Stimulated activated naive CD4-positive, alpha-beta T cell (primary cell): ENCODE results near the gene EEPD1.
"Not testable (repeated sequence)": the region's sequence is repeated elsewhere in the genome, so short reads cannot be mapped to it uniquely, and the experiment has no call there.

ENCODE experiments used
- DNase-seq, 6 experiments: peaks; one replicate each; lab custom pipeline; 2025; lab: John Stamatoyannopoulos, UW

The EEPD1 gene

GRCh38 chr7:36214608-36215456 lies 61.8 kb downstream of the EEPD1 start:
- no peak for DNase-seq

- no peak for DNase-seq
Observed at GRCh38 chr7:36215457-36215765, 62.4 kb downstream of the EEPD1 start.

GRCh38 chr7:36216063-36216684 lies 63.1 kb downstream of the EEPD1 start:
- DNase-seq: no peak

- DNase-seq: no peak
Observed at GRCh38 chr7:36217211-36217960, 64.3 kb downstream of the EEPD1 start.

- no peak for DNase-seq
Observed at GRCh38 chr7:36217961-36218284, 64.9 kb downstream of the EEPD1 start.

GRCh38 chr7:36219429-36219828 lies 66.4 kb downstream of the EEPD1 start:
- no peak for DNase-seq

- no peak for DNase-seq
Observed at GRCh38 chr7:36223851-36224250, 70.8 kb downstream of the EEPD1 start.

- DNase-seq: no peak
Observed at GRCh38 chr7:36224934-36225858, 72.1 kb downstream of the EEPD1 start.

GRCh38 chr7:36226151-36226550 lies 73.1 kb downstream of the EEPD1 start:
- no peak for DNase-seq

- no peak for DNase-seq
Observed at GRCh38 chr7:36227223-36227622, 74.2 kb downstream of the EEPD1 start.

- DNase-seq: no peak
Observed at GRCh38 chr7:36228039-36228438, 75.0 kb downstream of the EEPD1 start.

GRCh38 chr7:36231406-36231805 lies 78.4 kb downstream of the EEPD1 start:
- no peak for DNase-seq

GRCh38 chr7:36232555-36232954 lies 79.5 kb downstream of the EEPD1 start:
- no peak for DNase-seq

GRCh38 chr7:36232971-36233550 lies 80.0 kb downstream of the EEPD1 start:
- no peak for DNase-seq

- DNase-seq: no peak
Observed at GRCh38 chr7:36236073-36236472, 83.0 kb downstream of the EEPD1 start.

GRCh38 chr7:36238138-36238537 lies 85.1 kb downstream of the EEPD1 start:
- no peak for DNase-seq

- DNase-seq: not testable (repeated sequence)
Observed at GRCh38 chr7:36243356-36243755, 90.3 kb downstream of the EEPD1 start.

GRCh38 chr7:36244001-36244400 lies 90.9 kb downstream of the EEPD1 start:
- not testable (repeated sequence) for DNase-seq

GRCh38 chr7:36244429-36244828 lies 91.4 kb downstream of the EEPD1 start:
- DNase-seq: no peak

- DNase-seq: no peak
Observed at GRCh38 chr7:36245684-36246299, 92.7 kb downstream of the EEPD1 start.

- no peak for DNase-seq
Observed at GRCh38 chr7:36249091-36249490, 96.0 kb downstream of the EEPD1 start.
